Measurements from ENCODE around the gene RECQL. TPM values are rescaled to one million over a fixed set of nuclear protein-coding genes. Genes with fewer than 3 reads are reported as not detected.

Gene RECQL, protein sequence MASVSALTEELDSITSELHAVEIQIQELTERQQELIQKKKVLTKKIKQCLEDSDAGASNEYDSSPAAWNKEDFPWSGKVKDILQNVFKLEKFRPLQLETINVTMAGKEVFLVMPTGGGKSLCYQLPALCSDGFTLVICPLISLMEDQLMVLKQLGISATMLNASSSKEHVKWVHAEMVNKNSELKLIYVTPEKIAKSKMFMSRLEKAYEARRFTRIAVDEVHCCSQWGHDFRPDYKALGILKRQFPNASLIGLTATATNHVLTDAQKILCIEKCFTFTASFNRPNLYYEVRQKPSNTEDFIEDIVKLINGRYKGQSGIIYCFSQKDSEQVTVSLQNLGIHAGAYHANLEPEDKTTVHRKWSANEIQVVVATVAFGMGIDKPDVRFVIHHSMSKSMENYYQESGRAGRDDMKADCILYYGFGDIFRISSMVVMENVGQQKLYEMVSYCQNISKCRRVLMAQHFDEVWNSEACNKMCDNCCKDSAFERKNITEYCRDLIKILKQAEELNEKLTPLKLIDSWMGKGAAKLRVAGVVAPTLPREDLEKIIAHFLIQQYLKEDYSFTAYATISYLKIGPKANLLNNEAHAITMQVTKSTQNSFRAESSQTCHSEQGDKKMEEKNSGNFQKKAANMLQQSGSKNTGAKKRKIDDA
- 10 to 100 TPM in 3 of 6 donors, 1 to 10 TPM in 3; 6.0 to 17.1 (median 9.6) TPM for total RNA-seq
- 1 to 10 TPM; 4.8 to 7.5 TPM for polyA plus RNA-seq

DNA sequence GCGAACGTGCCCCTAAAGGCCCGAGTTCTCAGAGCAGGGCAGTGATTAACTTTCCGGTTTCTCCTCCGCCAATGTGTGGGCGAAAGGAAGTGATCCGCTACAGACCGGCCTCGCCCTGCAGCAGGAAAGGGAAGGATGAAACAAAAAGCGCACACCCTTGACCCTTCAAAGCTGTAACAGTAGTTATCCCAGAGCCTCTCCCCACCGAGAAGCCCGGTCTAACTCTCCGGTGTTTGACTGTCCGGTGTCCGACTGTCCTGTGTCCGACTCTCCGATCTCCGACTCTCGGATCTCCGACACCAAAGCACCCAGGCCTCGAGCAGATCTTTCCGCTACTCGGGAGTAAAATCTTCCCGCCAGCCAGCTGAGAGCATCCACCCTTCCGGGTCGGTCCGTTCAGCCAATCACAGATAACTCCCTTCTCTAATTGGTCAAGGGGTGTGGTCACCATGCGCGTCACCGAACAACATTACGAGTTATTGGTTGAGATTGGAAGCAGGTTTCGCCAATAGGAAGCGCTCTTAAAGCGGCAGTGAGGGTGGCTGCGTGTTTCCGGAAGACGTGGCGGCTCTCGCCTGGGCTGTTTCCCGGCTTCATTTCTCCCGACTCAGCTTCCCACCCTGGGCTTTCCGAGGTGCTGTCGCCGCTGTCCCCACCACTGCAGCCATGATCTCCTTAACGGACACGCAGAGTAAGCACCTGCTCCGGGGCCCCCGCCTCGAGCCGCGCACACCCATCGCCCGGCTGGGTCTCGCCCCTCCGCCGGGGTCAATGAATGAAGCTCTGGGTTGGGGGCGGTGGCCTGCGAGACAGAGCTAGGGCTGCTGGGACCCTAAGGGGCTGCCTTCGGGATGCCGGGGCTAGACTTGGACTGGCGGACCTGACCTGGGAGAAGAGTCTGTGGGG, at the start of gene RECQL, which contains the start of gene GOLT1B:
TSS of gene RECQL (minus strand) at position 378 of the 906 bp plus-strand sequence. CDS start 2,065 bp downstream, outside the sequence.
TSS of gene GOLT1B (plus strand) at position 532 of the 906 bp plus-strand sequence. CDS start at position 667, 135 bp downstream.
- Histone ChIP-seq H3K27me3 (no peaks in the 10 kb centered on the region), H3K27ac (peak within 1 kb of the TSS; percentile 61 to 91 (median 83)), H3K9me3 (no peaks in the 10 kb centered on the region), H3K36me3 (peaks cover 0 to 3% (median 2%) of the 10 kb centered on the region in 3 donors), H3K4me1 (peaks cover 6 to 41% (median 35%) of the 10 kb centered on the region in 3 donors), H3K4me3 (peak within 1 kb of the TSS; percentile 77 to 99 (median 84))
- DNase-seq, result peak; percentile 83 to 94 (median 90)
- FAIRE-seq, result peak; percentile 88
- WGBS, 2 donors, result 0% methylated on average over 61 of the region's 61 CpGs
- intact Hi-C loops (cut with DNase I), result no loop called here
- TF ChIP-seq, protein P1, sequence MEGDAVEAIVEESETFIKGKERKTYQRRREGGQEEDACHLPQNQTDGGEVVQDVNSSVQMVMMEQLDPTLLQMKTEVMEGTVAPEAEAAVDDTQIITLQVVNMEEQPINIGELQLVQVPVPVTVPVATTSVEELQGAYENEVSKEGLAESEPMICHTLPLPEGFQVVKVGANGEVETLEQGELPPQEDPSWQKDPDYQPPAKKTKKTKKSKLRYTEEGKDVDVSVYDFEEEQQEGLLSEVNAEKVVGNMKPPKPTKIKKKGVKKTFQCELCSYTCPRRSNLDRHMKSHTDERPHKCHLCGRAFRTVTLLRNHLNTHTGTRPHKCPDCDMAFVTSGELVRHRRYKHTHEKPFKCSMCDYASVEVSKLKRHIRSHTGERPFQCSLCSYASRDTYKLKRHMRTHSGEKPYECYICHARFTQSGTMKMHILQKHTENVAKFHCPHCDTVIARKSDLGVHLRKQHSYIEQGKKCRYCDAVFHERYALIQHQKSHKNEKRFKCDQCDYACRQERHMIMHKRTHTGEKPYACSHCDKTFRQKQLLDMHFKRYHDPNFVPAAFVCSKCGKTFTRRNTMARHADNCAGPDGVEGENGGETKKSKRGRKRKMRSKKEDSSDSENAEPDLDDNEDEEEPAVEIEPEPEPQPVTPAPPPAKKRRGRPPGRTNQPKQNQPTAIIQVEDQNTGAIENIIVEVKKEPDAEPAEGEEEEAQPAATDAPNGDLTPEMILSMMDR (IDR thresholded peaks at IDR 0.05), result no peak
- peak; percentile 98 to 99 (median 99) for ATAC-seq

DNA sequence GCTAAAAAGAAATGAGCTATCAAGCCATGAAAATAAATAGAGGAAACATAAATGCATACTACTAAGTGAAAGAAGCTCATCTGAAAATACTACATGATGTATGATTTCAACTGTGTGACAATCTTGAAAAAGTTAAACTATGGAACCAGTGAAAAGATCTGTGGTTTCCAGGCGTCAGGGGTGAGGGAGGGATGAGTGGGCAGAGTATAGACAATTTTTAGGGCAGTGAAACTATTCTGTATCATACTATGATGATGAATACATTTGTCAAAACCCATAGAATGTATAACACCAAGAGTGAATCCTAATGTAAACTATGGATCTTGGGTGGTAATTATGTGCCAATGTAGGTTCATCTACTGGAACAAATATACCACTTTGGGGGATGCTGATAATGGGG, 46.0 kb upstream of the RECQL start:
- intact Hi-C loops (cut with DNase I), result no loop called here
- WGBS, 2 donors, result 69 to 93% methylated on average over 1 of the region's 1 CpG
- Histone ChIP-seq H3K4me1 (peaks cover 0 to 8% (median 2%) of the 10 kb centered on the region in 3 donors), H3K4me3 (no peak overlapping the region), H3K36me3 (no peaks in the 10 kb centered on the region), H3K27me3 (peaks cover 0 to 3% (median 0%) of the 10 kb centered on the region in 4 donors), H3K9me3 (peaks cover 0 to 4% (median 0%) of the 10 kb centered on the region in 4 donors), H3K27ac (no peak overlapping the region)
- no peak for FAIRE-seq
- no peak for ATAC-seq
- TF ChIP-seq, protein P1 (IDR thresholded peaks at IDR 0.05), result no peak
- DNase-seq, result no peak

DNA sequence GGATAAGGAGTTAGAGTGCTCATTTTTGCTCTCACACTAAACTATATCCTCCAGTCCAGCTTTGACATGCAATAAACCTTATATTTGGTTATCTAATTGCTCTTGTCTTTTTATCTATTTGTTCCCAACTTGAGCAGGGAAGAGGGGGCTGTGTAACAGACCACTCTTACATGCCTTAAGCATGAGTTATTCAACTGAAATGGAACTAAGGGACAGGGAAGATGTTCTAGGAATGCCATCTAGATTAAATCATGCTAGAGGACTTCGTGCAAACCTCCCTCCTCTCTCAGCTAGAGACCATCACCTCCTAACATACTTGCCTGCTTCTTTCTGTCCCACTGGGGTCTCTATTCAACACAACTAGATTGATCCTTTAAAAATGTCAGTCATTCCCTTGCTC, 45.3 kb upstream of the RECQL start:
- WGBS, 2 donors, result 0% methylated on average over 1 of the region's 1 CpG
- H3K27ac ChIP-seq, result no peak overlapping the region
- peaks cover 0 to 3% (median 0%) of the 10 kb centered on the region in 4 donors for H3K27me3 ChIP-seq
- H3K36me3 ChIP-seq, result no peaks in the 10 kb centered on the region
- DNase-seq (no peak), ATAC-seq (no peak), FAIRE-seq (no peak)
- no peak overlapping the region for H3K4me3 ChIP-seq
- TF ChIP-seq, protein P1 (IDR thresholded peaks at IDR 0.05), result no peak
- peaks cover 0 to 4% (median 0%) of the 10 kb centered on the region in 4 donors for H3K9me3 ChIP-seq
- intact Hi-C loops (cut with DNase I), result no loop called here
- peaks cover 0 to 8% (median 0%) of the 10 kb centered on the region in 3 donors for H3K4me1 ChIP-seq

DNA sequence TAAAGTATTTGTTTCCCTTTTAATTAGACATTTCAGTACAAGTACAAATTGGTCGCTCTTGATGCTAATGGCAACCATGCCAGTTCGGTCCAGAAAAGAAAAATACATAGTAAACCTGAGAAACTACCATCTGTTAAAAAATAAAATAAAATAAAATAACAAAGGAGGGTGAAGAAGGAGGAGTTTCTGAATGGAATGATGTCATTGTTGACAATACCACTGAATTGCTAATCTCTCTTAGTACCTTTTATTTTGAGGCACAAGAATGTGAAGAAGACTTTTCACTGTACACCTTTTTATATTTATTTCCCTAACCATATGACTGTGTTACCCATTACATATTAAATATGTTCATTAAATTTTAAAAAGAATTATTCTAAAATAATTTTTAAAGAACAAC, 44.1 kb upstream of the RECQL start:
- H3K27ac ChIP-seq, result no peak overlapping the region
- TF ChIP-seq, protein P1 (IDR thresholded peaks at IDR 0.05), result no peak
- H3K4me1 ChIP-seq, result peaks cover 0 to 8% (median 0%) of the 10 kb centered on the region in 3 donors
- ATAC-seq (peak in 3 of 4 donors; percentile 35 to 53 (median 35)), FAIRE-seq (no peak), DNase-seq (no peak)
- H3K4me3 ChIP-seq, result no peak overlapping the region
- intact Hi-C loops (cut with DNase I), result no loop called here
- 59 to 71% methylated on average over 2 of the region's 2 CpGs for WGBS, 2 donors
- peaks cover 0 to 4% (median 0%) of the 10 kb centered on the region in 4 donors for H3K9me3 ChIP-seq
- no peaks in the 10 kb centered on the region for H3K36me3 ChIP-seq
- peaks cover 0 to 3% (median 0%) of the 10 kb centered on the region in 4 donors for H3K27me3 ChIP-seq
